ENCODE data around the gene GGA1. TPM values are rescaled to one million over a fixed set of nuclear protein-coding genes. Genes with fewer than 3 reads are reported as not detected.

GGA1 gene
- total RNA-seq, 1 donor from 2014 or later = 49.6 TPM

DNA sequence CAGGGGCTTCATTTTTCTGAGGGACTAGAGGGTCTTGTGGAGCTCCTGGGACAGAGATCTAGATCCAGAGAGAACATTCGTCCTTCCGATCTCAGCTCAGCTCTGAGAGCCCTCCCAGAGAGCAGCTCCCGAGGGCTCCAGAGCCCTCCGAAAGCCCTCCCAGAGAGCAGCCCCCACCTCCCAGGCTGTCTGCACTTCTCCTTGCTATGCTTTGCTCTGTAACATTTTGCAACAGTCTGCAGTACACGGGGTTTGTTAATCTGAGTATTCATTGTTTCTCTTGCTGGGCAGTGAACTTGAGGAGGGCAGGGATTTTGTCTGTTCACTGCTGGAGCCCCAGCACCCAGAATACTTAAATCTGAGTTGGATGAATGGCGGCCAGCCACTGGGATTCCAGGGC lies 2.6 kb downstream of the GGA1 start:
- H3K4me3 ChIP-seq (ENCODE audit: low read depth, low read length) = no peak overlapping the region
- TF ChIP-seq, protein P1, sequence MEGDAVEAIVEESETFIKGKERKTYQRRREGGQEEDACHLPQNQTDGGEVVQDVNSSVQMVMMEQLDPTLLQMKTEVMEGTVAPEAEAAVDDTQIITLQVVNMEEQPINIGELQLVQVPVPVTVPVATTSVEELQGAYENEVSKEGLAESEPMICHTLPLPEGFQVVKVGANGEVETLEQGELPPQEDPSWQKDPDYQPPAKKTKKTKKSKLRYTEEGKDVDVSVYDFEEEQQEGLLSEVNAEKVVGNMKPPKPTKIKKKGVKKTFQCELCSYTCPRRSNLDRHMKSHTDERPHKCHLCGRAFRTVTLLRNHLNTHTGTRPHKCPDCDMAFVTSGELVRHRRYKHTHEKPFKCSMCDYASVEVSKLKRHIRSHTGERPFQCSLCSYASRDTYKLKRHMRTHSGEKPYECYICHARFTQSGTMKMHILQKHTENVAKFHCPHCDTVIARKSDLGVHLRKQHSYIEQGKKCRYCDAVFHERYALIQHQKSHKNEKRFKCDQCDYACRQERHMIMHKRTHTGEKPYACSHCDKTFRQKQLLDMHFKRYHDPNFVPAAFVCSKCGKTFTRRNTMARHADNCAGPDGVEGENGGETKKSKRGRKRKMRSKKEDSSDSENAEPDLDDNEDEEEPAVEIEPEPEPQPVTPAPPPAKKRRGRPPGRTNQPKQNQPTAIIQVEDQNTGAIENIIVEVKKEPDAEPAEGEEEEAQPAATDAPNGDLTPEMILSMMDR (conservative IDR thresholded peaks at IDR 0.05; ENCODE audit: low read depth, low read length) = no peak
- no peak for DNase-seq (ENCODE audit: low read depth)

DNA sequence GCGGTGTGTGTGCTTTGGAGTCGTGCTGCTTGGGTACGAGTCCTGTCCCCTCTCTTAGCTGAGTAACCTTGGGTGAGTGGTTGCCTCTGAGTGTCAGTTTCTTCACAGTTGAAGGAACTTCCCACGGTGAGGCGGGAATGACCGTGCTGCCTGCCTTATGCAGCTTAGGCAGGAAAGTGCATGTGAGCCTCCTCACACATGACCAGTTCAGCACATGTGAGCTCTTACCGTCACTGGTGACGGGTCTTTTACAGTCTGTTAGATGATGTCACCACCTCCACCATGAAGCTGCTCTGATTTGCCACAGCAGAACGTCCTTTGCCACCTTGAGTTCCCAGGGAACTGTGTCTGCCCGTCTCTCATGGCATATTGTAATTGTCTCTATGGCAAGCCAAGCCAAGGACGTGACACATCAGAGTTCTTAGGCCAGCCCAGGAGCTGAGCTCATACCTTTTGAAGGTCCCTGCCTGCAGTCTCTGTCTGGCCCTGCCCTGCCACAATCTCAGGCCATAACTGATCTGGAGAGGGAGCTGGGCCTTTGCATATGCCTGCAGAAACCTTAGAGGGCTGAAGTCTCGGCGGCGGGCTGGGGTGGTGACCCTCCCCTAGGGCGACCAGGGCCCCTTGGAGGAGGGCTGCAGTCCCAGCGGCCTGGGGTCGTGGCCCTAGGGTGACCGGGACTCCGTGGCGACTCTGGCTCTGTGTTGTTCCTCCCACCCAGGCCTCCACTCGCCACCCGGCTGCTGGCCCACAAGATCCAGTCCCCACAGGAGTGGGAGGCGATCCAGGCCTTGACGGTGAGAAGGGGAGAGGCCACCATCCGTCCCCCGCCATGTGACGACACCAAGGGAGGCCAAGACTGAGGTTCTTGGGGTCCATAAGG lies 7.8 kb downstream of the GGA1 start:
- no peak overlapping the region for H3K4me3 ChIP-seq (ENCODE audit: low read depth, low read length)
- TF ChIP-seq, protein P1 (conservative IDR thresholded peaks at IDR 0.05; ENCODE audit: low read depth, low read length) = no peak
- no peak for DNase-seq (ENCODE audit: low read depth)

DNA sequence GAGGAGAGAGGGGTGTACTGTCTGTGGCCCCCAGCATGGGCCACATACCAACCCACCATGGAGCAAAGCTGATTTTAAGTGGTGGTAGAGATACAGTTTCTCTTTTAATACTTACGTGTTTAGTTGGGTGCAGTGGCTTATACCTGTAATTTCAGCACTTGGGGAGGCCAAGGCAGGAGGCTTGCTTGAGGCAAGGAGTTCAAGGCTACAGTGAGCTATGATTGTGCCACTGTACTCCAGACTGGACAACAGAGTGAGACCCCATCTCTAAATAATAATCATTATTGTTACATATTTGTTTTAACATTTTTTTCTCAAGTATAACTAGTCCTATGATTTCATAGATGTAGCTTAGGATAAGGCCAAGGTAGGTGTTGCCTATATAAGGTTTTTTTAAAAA lies 8.8 kb downstream of the GGA1 start:
- H3K4me3 ChIP-seq (ENCODE audit: low read depth, low read length) = no peak overlapping the region
- TF ChIP-seq, protein P1 (conservative IDR thresholded peaks at IDR 0.05; ENCODE audit: low read depth, low read length) = no peak
- DNase-seq (ENCODE audit: low read depth) = no peak

DNA sequence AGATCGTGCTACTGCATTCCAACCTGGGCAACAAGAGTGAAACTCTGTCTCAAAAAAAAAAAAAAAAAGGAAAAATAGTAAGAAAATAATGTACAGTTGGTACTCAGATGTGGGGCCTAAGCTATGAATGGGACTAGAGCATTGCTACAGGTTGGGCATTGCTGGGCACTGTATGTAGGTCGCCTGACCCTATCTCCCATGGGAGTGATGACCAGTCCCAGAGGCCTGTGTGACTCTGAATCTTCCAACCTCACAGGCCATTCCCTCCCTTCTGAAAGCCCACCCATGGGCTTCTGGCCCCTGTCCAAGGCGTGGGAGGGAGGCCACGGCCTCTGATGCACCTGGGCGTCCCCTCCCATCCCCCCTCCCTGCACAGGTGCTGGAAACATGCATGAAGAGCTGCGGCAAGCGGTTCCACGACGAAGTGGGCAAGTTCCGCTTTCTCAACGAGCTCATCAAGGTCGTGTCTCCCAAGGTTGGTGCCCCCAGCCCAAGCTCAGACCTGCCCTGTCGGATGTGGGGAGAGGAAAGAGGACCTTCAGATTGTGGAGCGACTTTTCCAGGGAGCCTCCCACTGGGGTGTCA lies 9.5 kb downstream of the GGA1 start:
- H3K4me3 ChIP-seq (ENCODE audit: low read depth, low read length) = no peak overlapping the region
- TF ChIP-seq, protein P1 (conservative IDR thresholded peaks at IDR 0.05; ENCODE audit: low read depth, low read length) = no peak
- DNase-seq (ENCODE audit: low read depth) = no peak

DNA sequence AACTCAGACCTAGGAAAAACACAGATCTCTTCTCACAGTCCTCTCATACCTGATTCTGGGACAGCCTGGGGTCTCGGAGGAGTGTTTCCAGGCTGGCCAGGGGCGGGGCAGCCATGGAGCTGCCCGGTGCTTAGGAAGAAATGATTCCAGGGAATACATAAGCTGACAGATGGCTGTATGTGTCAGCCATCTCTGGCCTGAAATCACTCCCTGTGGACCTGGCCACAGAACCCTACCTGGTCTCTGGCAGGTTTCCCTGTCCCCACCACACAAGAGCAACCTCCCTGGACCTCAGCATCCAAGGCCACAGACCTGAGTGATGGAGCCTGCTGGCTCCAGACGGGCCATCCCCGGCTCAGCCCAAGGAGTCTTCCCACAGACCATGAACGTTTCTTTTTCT lies 10.0 kb downstream of the GGA1 start:
- H3K4me3 ChIP-seq (ENCODE audit: low read depth, low read length) = no peak overlapping the region
- no peak for DNase-seq (ENCODE audit: low read depth)
- TF ChIP-seq, protein P1 (conservative IDR thresholded peaks at IDR 0.05; ENCODE audit: low read depth, low read length) = no peak

DNA sequence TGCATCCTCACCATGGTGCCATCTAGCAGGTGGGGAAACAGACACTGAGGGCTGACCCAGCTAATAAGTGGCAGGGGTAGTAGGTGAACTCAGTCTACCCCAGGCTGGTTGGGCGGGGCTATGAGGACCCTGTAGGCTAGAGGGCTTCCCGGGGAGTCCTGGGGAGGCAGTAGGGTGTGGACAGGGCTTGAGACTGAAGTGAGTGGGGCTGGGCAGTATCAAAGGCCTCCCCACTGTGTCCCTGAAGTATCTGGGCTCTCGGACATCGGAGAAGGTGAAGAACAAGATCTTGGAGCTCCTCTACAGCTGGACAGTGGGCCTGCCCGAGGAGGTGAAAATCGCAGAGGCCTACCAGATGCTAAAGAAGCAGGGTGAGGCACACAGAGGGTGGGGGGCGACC lies 11.4 kb downstream of the GGA1 start:
- H3K4me3 ChIP-seq (ENCODE audit: low read depth, low read length) = no peak overlapping the region
- TF ChIP-seq, protein P1 (conservative IDR thresholded peaks at IDR 0.05; ENCODE audit: low read depth, low read length) = no peak
- DNase-seq (ENCODE audit: low read depth) = no peak
